Ramos (cell line): ENCODE results near the gene ATF6.

Experiments used
- in situ Hi-C: fragments of 300-500 bp; cut with MboI; formaldehyde crosslinking; loops from one replicate; pipeline ENCODE4 v1.14.3; 2022; ENCODE audit warnings: low sequenced_read_pairs; ENCODE audit not compliant: unreplicated experiment

The ATF6 gene

GRCh38 chr1:162010175-162010506 is 244.0 kb downstream of the ATF6 start:
- in situ Hi-C loops: no loop called here

- in situ Hi-C loops: no loop called here
These were observed 245.4 kb downstream of the ATF6 start for GRCh38 chr1:162011337-162012012.

GRCh38 chr1:162013289-162013688 is 247.2 kb downstream of the ATF6 start:
- in situ Hi-C loops: no loop called here
